ENCODE measurements around the gene TRAFD1. TPM values are rescaled to one million over a fixed set of nuclear protein-coding genes. Genes with fewer than 3 reads are reported as not detected.

TRAFD1 gene, protein sequence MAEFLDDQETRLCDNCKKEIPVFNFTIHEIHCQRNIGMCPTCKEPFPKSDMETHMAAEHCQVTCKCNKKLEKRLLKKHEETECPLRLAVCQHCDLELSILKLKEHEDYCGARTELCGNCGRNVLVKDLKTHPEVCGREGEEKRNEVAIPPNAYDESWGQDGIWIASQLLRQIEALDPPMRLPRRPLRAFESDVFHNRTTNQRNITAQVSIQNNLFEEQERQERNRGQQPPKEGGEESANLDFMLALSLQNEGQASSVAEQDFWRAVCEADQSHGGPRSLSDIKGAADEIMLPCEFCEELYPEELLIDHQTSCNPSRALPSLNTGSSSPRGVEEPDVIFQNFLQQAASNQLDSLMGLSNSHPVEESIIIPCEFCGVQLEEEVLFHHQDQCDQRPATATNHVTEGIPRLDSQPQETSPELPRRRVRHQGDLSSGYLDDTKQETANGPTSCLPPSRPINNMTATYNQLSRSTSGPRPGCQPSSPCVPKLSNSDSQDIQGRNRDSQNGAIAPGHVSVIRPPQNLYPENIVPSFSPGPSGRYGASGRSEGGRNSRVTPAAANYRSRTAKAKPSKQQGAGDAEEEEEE
- 14.3 and 21.0 TPM in 2 replicates for total RNA-seq (2014; rRNA removed; shearing (Covaris generic))
- total RNA-seq (2022), result 19.4 and 24.2 TPM in 2 replicates
- Bru-seq, nascent RNA, result percentile 58 among the genes with signal in this experiment
- percentile 55 among the genes with signal in this experiment for BruChase-seq, experiment 1, labeled RNA remaining after a 6-hour chase
- BruChase-seq, experiment 2, labeled RNA remaining after a 2-hour chase, result percentile 62 among the genes with signal in this experiment
- long read RNA-seq, transcript TRAFD1-201 (12 exons, 3,178 nt), result minor isoform, 12 of 76 reads
- long read RNA-seq, transcript TRAFD1-202 (12 exons, 2,697 nt), result major isoform, 50 of 76 reads
- long read RNA-seq, partial matches to known transcripts, result 5 of 76 reads
- long read RNA-seq, other reads (novel, unspliced or antisense), result 9 of 76 reads

- H2AFZ ChIP-seq (ENCODE audit: low read length), result peak within 1 kb of the TSS; percentile 46
- no peaks in the 10 kb centered on the region for H3K36me3 ChIP-seq (ENCODE audit: insufficient read depth, low read length)
- ChIA-PET CTCF (ENCODE audit: unreplicated experiment) (interaction anchor here (0.6 to 0.7 kb wide), 3 partner anchors 17 to 604 kb away, joined by 3 to 4 read pairs (median 3); partner anchors contain the start of gene NAA25), POLR2A (interaction anchor here (0.5 to 3.3 kb wide), 7 partner anchors 9 to 611 kb away, joined by 3 to 36 read pairs (median 4); partner anchors contain the start of genes ERP29 and NAA25)
- H3K27ac ChIP-seq (ENCODE audit: low read depth, low read length, poor library complexity, severe bottlenecking), result peak within 1 kb of the TSS; percentile 26
- H3K9me2 ChIP-seq (ENCODE audit: insufficient read depth, low read length), result no peaks in the 10 kb centered on the region
- intact Hi-C loops (cut with micrococcal nuclease; ENCODE audit: unreplicated experiment), result no loop called here
- peaks cover 25% of the 10 kb centered on the region for H3K4me1 ChIP-seq (ENCODE audit: insufficient read depth, low read length, poor library complexity, severe bottlenecking)
- TF ChIP-seq EZH2phosphoT487 (IDR thresholded peaks at IDR 0.05; ENCODE audit: borderline replicate concordance, low read depth, low read length) (no peak), CTCF (conservative IDR thresholded peaks at IDR 0.05; ENCODE audit: low read length) (no peak)
- no TSS peak for BruUV-seq (replicated peaks)
- H4K20me1 ChIP-seq (ENCODE audit: insufficient read depth, low read length), result no peaks in the 10 kb centered on the region
- H3K4me2 ChIP-seq (ENCODE audit: low read length), result peak within 1 kb of the TSS; percentile 89
- no peaks in the 10 kb centered on the region for H3K79me2 ChIP-seq (ENCODE audit: insufficient read depth, low read depth, low read length)
- H3K9me3 ChIP-seq (ENCODE audit: low read length), result no peaks in the 10 kb centered on the region
- peak; percentile 98 for DNase-seq (ENCODE audit: low spot score)
- H3K4me3 ChIP-seq (ENCODE audit: low read depth, low read length, poor library complexity, severe bottlenecking), result peak within 1 kb of the TSS; percentile 79
Measured at GRCh38 chr12:112125250-112125999, at the start of gene TRAFD1. TRAFD1 (plus strand) TSS chr12:112125560; CDS start chr12:112130523, 4,963 bp downstream.

DNA sequence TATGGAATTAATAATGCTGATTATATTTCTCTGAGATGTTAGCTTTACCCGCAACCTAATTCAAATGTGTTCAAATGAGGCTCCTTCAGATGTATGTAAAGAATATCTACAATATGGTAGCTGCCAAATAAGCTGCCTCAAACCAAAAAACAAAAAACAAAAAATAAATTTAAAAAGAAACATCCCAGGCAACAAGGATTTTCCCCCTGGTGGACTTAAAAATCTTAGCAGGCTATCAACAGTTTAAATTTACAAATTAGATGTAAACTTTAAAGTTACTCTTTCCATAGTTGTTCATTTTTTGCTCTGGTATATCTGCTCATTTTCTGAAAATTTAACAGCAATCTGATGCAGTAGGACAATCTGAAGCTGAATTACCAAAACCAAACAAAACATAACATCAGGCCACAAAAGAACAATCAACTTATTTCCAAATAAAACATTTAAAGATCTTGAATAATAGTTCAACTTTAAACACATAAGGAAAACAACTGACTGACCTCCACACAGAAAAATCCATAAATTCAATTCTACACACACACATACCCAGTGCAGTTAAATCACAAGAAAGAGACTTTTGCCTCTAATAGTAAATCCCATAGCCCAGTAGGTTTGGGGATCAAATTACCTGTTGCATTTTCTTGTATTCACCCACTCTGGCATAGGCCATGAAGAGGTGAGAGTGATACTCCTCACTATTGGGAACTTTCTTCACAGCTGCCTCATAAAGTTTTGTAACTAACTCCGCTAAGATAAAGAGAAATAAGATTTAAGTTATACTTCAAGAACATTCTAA lies 38.1 kb upstream of the TRAFD1 start:
- no peak overlapping the region for H3K4me3 ChIP-seq (ENCODE audit: low read depth, low read length, poor library complexity, severe bottlenecking)
- TSS peak; percentile 39 for BruUV-seq (replicated peaks)
- H3K4me1 ChIP-seq (ENCODE audit: insufficient read depth, low read length, poor library complexity, severe bottlenecking), result no peaks in the 10 kb centered on the region
- DNase-seq (ENCODE audit: low spot score), result no peak
- H3K4me2 ChIP-seq (ENCODE audit: low read length), result no peak overlapping the region
- no peak for TF ChIP-seq EZH2phosphoT487 (IDR thresholded peaks at IDR 0.05; ENCODE audit: borderline replicate concordance, low read depth, low read length)
- no peak; the same call in 1 of the 2 replicates for TF ChIP-seq CTCF (conservative IDR thresholded peaks at IDR 0.05; ENCODE audit: low read length)
- H4K20me1 ChIP-seq (ENCODE audit: insufficient read depth, low read length), result no peaks in the 10 kb centered on the region; the same call in 1 of the 2 replicates
- no peaks in the 10 kb centered on the region for H3K9me3 ChIP-seq (ENCODE audit: low read length)
- H3K36me3 ChIP-seq (ENCODE audit: insufficient read depth, low read length), result peaks cover 94% of the 10 kb centered on the region
- H3K9me2 ChIP-seq (ENCODE audit: insufficient read depth, low read length), result no peaks in the 10 kb centered on the region
- ChIA-PET POLR2A (interaction anchor here (0.6 to 1.3 kb wide), 8 partner anchors 8 to 215 kb away, joined by 3 to 5 read pairs (median 4); no protein-coding TSS in a partner anchor), CTCF (ENCODE audit: unreplicated experiment) (no interaction called here)
- intact Hi-C loops (cut with micrococcal nuclease; ENCODE audit: unreplicated experiment), result no loop called here
- H3K79me2 ChIP-seq (ENCODE audit: insufficient read depth, low read depth, low read length), result peaks cover 20% of the 10 kb centered on the region; the same call in 1 of the 2 replicates
- H3K27ac ChIP-seq (ENCODE audit: low read depth, low read length, poor library complexity, severe bottlenecking), result no peak overlapping the region
- no peak overlapping the region for H2AFZ ChIP-seq (ENCODE audit: low read length)
